ENCODE measurements around the gene NNAT. TPM values are rescaled to one million over a fixed set of nuclear protein-coding genes. Genes with fewer than 3 reads are reported as not detected.
A peak's percentile ranks its signal among the peaks of the same experiment; 100 is the strongest.

NNAT gene
- total and polyA plus RNA-seq, 2 donors (not counting 1 experiment from before 2014, with no cell fraction given) = 0.74 to 0.83 TPM

DNA sequence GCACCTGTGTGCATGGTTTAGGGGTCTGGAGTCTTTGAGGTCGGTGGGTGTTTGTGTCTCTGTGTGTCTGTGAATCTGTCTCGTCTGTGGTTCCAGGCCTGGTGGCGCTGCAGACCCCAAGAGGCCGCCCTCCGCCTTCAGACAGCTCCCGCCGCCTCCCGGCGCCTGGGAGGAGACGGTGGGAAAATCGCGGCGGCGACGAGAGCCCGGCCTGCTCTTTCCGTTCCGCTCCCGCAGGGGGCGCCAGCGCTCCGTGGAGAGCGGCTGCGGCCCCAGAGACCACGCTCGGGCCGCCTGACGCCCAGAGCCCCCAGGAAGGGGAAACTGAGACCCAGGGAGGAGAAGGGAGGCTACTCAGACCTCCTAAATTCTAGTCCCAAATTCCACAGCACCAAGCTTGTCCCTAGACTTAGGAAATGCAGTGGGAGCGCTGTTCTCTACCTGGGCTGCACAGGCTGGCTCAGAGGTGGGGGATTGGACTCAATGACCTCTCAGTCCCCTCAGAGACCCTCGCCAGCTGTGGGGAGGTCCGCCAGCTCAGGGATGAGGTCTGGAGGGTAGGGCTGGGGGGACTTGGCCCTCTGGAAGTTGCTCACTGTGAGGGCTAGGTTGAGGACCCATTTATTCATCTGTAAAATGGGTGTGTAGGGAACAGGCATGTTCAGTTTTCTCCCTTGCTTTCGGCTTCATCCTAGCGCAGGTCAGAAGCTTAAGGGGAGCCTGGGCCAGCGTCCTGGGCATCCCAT, 43.5 kb downstream of the NNAT start:
- no peak overlapping the region for H2AFZ ChIP-seq (ENCODE audit: low read length)
- H3K79me2 ChIP-seq (ENCODE audit: control insufficient read depth, insufficient read depth, low read length) = no peaks in the 10 kb centered on the region
- peak in 1 of 2 donors; percentile 9 for DNase-seq (ENCODE audit: low read depth in 2 of 2)
- H3K4me2 ChIP-seq (ENCODE audit: extremely low read depth, insufficient read depth, low read length) = peak overlapping the region; percentile 13
- H3K4me3 ChIP-seq (replicated peaks in 1 of 4; ENCODE audit: control extremely low read depth in 1 of 4, insufficient read depth in 1 of 4, low read depth in 3 of 4, low read length in 4 of 4) = no peak overlapping the region
- no peaks in the 10 kb centered on the region for H3K36me3 ChIP-seq (ENCODE audit: control insufficient read depth, insufficient read depth, low read length)
- no peak for TF ChIP-seq EZH2 (IDR thresholded peaks at IDR 0.05; ENCODE audit: low read length, missing control alignments)
- TF ChIP-seq, protein P1, sequence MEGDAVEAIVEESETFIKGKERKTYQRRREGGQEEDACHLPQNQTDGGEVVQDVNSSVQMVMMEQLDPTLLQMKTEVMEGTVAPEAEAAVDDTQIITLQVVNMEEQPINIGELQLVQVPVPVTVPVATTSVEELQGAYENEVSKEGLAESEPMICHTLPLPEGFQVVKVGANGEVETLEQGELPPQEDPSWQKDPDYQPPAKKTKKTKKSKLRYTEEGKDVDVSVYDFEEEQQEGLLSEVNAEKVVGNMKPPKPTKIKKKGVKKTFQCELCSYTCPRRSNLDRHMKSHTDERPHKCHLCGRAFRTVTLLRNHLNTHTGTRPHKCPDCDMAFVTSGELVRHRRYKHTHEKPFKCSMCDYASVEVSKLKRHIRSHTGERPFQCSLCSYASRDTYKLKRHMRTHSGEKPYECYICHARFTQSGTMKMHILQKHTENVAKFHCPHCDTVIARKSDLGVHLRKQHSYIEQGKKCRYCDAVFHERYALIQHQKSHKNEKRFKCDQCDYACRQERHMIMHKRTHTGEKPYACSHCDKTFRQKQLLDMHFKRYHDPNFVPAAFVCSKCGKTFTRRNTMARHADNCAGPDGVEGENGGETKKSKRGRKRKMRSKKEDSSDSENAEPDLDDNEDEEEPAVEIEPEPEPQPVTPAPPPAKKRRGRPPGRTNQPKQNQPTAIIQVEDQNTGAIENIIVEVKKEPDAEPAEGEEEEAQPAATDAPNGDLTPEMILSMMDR (conservative IDR thresholded peaks at IDR 0.05 in 1 of 2, IDR thresholded peaks at IDR 0.05 in 1 of 2; ENCODE audit: low read depth in 1 of 2, low read length in 2 of 2) = peak; percentile 71 to 88
- no peaks in the 10 kb centered on the region for H4K20me1 ChIP-seq (ENCODE audit: control insufficient read depth, extremely low read depth, insufficient read depth, low read length)
- H3K9ac ChIP-seq (ENCODE audit: insufficient read depth, low read length) = no peak overlapping the region
- no peaks in the 10 kb centered on the region for H3K4me1 ChIP-seq (ENCODE audit: control insufficient read depth, extremely low read depth, insufficient read depth, low read length)
- no peak overlapping the region for H3K27ac ChIP-seq (ENCODE audit: insufficient read depth, low read length)
- H3K9me3 ChIP-seq (ENCODE audit: control insufficient read depth, insufficient read depth, low read depth, low read length) = no peaks in the 10 kb centered on the region
- peaks cover 28% of the 10 kb centered on the region for H3K27me3 ChIP-seq (ENCODE audit: control insufficient read depth, insufficient read depth, low read length)

- no peak overlapping the region for H3K27ac ChIP-seq (ENCODE audit: insufficient read depth, low read length)
- no peak overlapping the region for H3K4me3 ChIP-seq (replicated peaks in 1 of 4; ENCODE audit: control extremely low read depth in 1 of 4, insufficient read depth in 1 of 4, low read depth in 3 of 4, low read length in 4 of 4)
- no peak overlapping the region for H3K4me2 ChIP-seq (ENCODE audit: extremely low read depth, insufficient read depth, low read length)
- TF ChIP-seq, protein P1 (conservative IDR thresholded peaks at IDR 0.05 in 1 of 2, IDR thresholded peaks at IDR 0.05 in 1 of 2; ENCODE audit: low read depth in 1 of 2, low read length in 2 of 2) = no peak
- TF ChIP-seq EZH2 (IDR thresholded peaks at IDR 0.05; ENCODE audit: low read length, missing control alignments) = no peak
- H2AFZ ChIP-seq (ENCODE audit: low read length) = no peak overlapping the region
- peaks cover 28% of the 10 kb centered on the region for H3K27me3 ChIP-seq (ENCODE audit: control insufficient read depth, insufficient read depth, low read length)
- H4K20me1 ChIP-seq (ENCODE audit: control insufficient read depth, extremely low read depth, insufficient read depth, low read length) = no peaks in the 10 kb centered on the region
- no peaks in the 10 kb centered on the region for H3K79me2 ChIP-seq (ENCODE audit: control insufficient read depth, insufficient read depth, low read length)
- H3K4me1 ChIP-seq (ENCODE audit: control insufficient read depth, extremely low read depth, insufficient read depth, low read length) = no peaks in the 10 kb centered on the region
- H3K36me3 ChIP-seq (ENCODE audit: control insufficient read depth, insufficient read depth, low read length) = no peaks in the 10 kb centered on the region
- H3K9ac ChIP-seq (ENCODE audit: insufficient read depth, low read length) = no peak overlapping the region
- H3K9me3 ChIP-seq (ENCODE audit: control insufficient read depth, insufficient read depth, low read depth, low read length) = no peaks in the 10 kb centered on the region
- DNase-seq (ENCODE audit: low read depth in 2 of 2) = no peak
These were observed 44.2 kb downstream of the NNAT start for GRCh38 chr20:37565134-37565811.

DNA sequence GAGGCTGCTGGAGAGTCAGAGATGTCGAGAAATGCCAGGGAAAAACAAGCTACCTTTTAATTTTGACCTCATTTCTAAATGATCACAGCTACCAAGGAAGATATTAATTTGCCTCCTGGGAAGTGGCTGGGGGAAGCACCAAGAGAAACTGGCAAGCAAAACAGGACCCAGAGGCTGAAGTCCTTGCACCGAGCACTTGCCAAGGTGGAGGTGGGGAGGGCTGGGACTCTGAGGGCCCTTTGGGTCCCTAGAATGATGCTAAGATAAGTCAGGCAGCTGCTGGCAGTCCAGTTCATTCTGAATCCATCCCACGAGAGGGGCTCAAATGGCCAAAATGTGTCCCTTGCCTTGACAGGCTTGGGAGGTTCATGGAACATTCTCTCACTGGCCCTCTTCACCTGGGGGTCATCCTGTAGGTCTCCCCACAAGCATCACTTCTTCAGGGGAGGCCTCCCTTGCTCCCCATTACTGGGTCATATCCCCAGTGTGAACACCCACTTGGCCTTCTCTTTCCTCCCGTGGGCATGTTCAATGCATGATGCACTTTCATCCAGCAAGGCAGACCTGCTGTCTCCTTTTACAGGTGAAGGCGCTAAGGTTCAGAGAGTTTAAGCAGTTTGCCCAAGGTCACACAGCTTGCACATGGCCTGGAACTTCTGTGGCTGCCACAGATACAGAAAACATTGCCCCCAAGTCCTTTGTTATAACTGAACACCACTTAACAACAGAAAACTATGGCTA, 45.7 kb downstream of the NNAT start:
- no peak overlapping the region for H3K27ac ChIP-seq (ENCODE audit: insufficient read depth, low read length)
- DNase-seq (ENCODE audit: low read depth in 2 of 2) = no peak
- no peaks in the 10 kb centered on the region for H3K79me2 ChIP-seq (ENCODE audit: control insufficient read depth, insufficient read depth, low read length)
- H3K9ac ChIP-seq (ENCODE audit: insufficient read depth, low read length) = no peak overlapping the region
- no peaks in the 10 kb centered on the region for H3K36me3 ChIP-seq (ENCODE audit: control insufficient read depth, insufficient read depth, low read length)
- no peaks in the 10 kb centered on the region for H4K20me1 ChIP-seq (ENCODE audit: control insufficient read depth, extremely low read depth, insufficient read depth, low read length)
- no peak overlapping the region for H3K4me3 ChIP-seq (replicated peaks in 1 of 4; ENCODE audit: control extremely low read depth in 1 of 4, insufficient read depth in 1 of 4, low read depth in 3 of 4, low read length in 4 of 4)
- no peaks in the 10 kb centered on the region for H3K9me3 ChIP-seq (ENCODE audit: control insufficient read depth, insufficient read depth, low read depth, low read length)
- no peak overlapping the region for H2AFZ ChIP-seq (ENCODE audit: low read length)
- H3K4me2 ChIP-seq (ENCODE audit: extremely low read depth, insufficient read depth, low read length) = no peak overlapping the region
- TF ChIP-seq, protein P1 (conservative IDR thresholded peaks at IDR 0.05 in 1 of 2, IDR thresholded peaks at IDR 0.05 in 1 of 2; ENCODE audit: low read depth in 1 of 2, low read length in 2 of 2) = no peak
- no peak for TF ChIP-seq EZH2 (IDR thresholded peaks at IDR 0.05; ENCODE audit: low read length, missing control alignments)
- peaks cover 28% of the 10 kb centered on the region for H3K27me3 ChIP-seq (ENCODE audit: control insufficient read depth, insufficient read depth, low read length)
- H3K4me1 ChIP-seq (ENCODE audit: control insufficient read depth, extremely low read depth, insufficient read depth, low read length) = no peaks in the 10 kb centered on the region

Data from fibroblast of lung (primary cell).